Measurements from ENCODE around the gene TMEM8B. TPM values are rescaled to one million over a fixed set of nuclear protein-coding genes. Genes with fewer than 3 reads are reported as not detected.

Gene TMEM8B
- total RNA-seq, 1 experiment from 2014 or later, result 7.2 TPM

- no peaks in the 10 kb centered on the region for H3K36me3 ChIP-seq (ENCODE audit: control insufficient read depth in 1 of 2, insufficient read depth in 2 of 2, low read length in 2 of 2)
- CTCF ChIA-PET, result no interaction called here
- no peaks in the 10 kb centered on the region for H4K20me1 ChIP-seq (ENCODE audit: insufficient read depth)
- H3K4me1 ChIP-seq (ENCODE audit: control insufficient read depth in 1 of 2, insufficient read depth in 2 of 2, low read length in 2 of 2), result no peaks in the 10 kb centered on the region
- H3K79me2 ChIP-seq (ENCODE audit: insufficient read depth, low read length), result no peaks in the 10 kb centered on the region
- H3K27me3 ChIP-seq (ENCODE audit: insufficient read depth, low read length), result peaks cover 3% of the 10 kb centered on the region; the same call in 1 of the 2 replicates
- ATAC-seq (no peak), DNase-seq (ENCODE audit: low read depth, low spot score) (no peak)
- no peak overlapping the region for H3K27ac ChIP-seq (ENCODE audit: low read depth, low read length)
- RAD21 ChIA-PET (ENCODE audit: low non-redundant PET in 1 of 2, low total read pairs in 2 of 2, uncharacterized antibody in 2 of 2, unreplicated experiment in 2 of 2), result no interaction called here
- intact Hi-C loops (cut with micrococcal nuclease), result no loop called here
- H3K9me2 ChIP-seq (ENCODE audit: insufficient read depth), result no peaks in the 10 kb centered on the region
- TF ChIP-seq TCF7L2 (IDR thresholded peaks at IDR 0.05; ENCODE audit: borderline replicate concordance, extremely low read depth, insufficient read depth, insufficient read length) (no peak), MAX (IDR thresholded peaks at IDR 0.05) (no peak)
- H3K9me3 ChIP-seq (ENCODE audit: control insufficient read depth in 1 of 2, insufficient read depth in 1 of 2, low read depth in 1 of 2, low read length in 2 of 2), result no peaks in the 10 kb centered on the region
- POLR2A ChIA-PET, result no interaction called here
- H3K4me2 ChIP-seq (ENCODE audit: low read length), result no peak overlapping the region
- no peak overlapping the region for H2AFZ ChIP-seq (ENCODE audit: low read depth, low read length, poor library complexity, severe bottlenecking)
- H3K4me3 ChIP-seq (replicated peaks in 1 of 2; ENCODE audit: low read depth in 1 of 2, low read length in 2 of 2), result no peak overlapping the region
- H3K9ac ChIP-seq (ENCODE audit: low read length), result no peak overlapping the region
- no TSS peak for BruUV-seq (replicated peaks)
Measured at GRCh38 chr9:35864695-35865255, 35.7 kb downstream of the TMEM8B start.

- no TSS peak for BruUV-seq (replicated peaks)
- Histone ChIP-seq H3K4me3 (replicated peaks in 1 of 2; ENCODE audit: low read depth in 1 of 2, low read length in 2 of 2) (no peak overlapping the region), H3K4me1 (ENCODE audit: control insufficient read depth in 1 of 2, insufficient read depth in 2 of 2, low read length in 2 of 2) (peaks cover 3 to 6% of the 10 kb centered on the region in 2 experiments; a peak in 2 of 4 replicates), H3K79me2 (ENCODE audit: insufficient read depth, low read length) (no peaks in the 10 kb centered on the region), H4K20me1 (ENCODE audit: insufficient read depth) (no peaks in the 10 kb centered on the region), H3K4me2 (ENCODE audit: low read length) (no peak overlapping the region), H3K9me2 (ENCODE audit: insufficient read depth) (no peaks in the 10 kb centered on the region), H2AFZ (ENCODE audit: low read depth, low read length, poor library complexity, severe bottlenecking) (no peak overlapping the region), H3K36me3 (ENCODE audit: control insufficient read depth in 1 of 2, insufficient read depth in 2 of 2, low read length in 2 of 2) (no peaks in the 10 kb centered on the region), H3K9ac (ENCODE audit: low read length) (no peak overlapping the region), H3K9me3 (ENCODE audit: control insufficient read depth in 1 of 2, insufficient read depth in 1 of 2, low read depth in 1 of 2, low read length in 2 of 2) (no peaks in the 10 kb centered on the region), H3K27me3 (ENCODE audit: insufficient read depth, low read length) (no peaks in the 10 kb centered on the region), H3K27ac (ENCODE audit: low read depth, low read length) (no peak overlapping the region)
- DNase-seq (ENCODE audit: low read depth, low spot score), result no peak
- RAD21 ChIA-PET (ENCODE audit: low non-redundant PET in 1 of 2, low total read pairs in 2 of 2, uncharacterized antibody in 2 of 2, unreplicated experiment in 2 of 2), result no interaction called here
- TF ChIP-seq FOSL1 (IDR thresholded peaks at IDR 0.05; ENCODE audit: low read depth) (no peak), EGR1 (IDR thresholded peaks at IDR 0.05; ENCODE audit: low read depth) (no peak), ELF1 (IDR thresholded peaks at IDR 0.05; ENCODE audit: borderline replicate concordance, low read depth) (no peak), JUND (IDR thresholded peaks at IDR 0.05) (no peak)
- intact Hi-C loops (cut with micrococcal nuclease), result no loop called here
- CTCF ChIA-PET, result interaction anchor here (1.8 kb wide), 1 partner anchor 15 kb away, joined by 5 read pairs; no protein-coding TSS in a partner anchor
- POLR2A ChIA-PET, result no interaction called here
- ATAC-seq, result no peak
Measured at GRCh38 chr9:35867538-35867937, 38.5 kb downstream of the TMEM8B start.
